Measurements from ENCODE around the gene HSBP1L1. TPM values are rescaled to one million over a fixed set of nuclear protein-coding genes. Genes with fewer than 3 reads are reported as not detected.
A peak's percentile ranks its signal among the peaks of the same experiment; 100 is the strongest.

The HSBP1L1 gene
- 10 to 100 TPM; 33.8 to 73.7 (median 68.4) TPM for total RNA-seq
- long read RNA-seq, donor 1, transcript HSBP1L1-201 (4 exons, 771 nt), result major isoform, 8 of 12 reads
- long read RNA-seq, donor 1, partial matches to known transcripts, result 0 of 12 reads
- long read RNA-seq, donor 1, other reads (novel, unspliced or antisense), result 3 of 12 reads
- long read RNA-seq, donor 2, transcript HSBP1L1-205 (2 exons, 564 nt), result minor isoform, 5 of 30 reads
- long read RNA-seq, donor 2, transcript HSBP1L1-201 (4 exons, 771 nt), result major isoform, 18 of 30 reads
- long read RNA-seq, donor 2, partial matches to known transcripts, result 0 of 30 reads
- long read RNA-seq, donor 2, other reads (novel, unspliced or antisense), result 4 of 30 reads

GRCh38 chr18:79964330-79965118 is at the start of gene HSBP1L1:
Gene HSBP1L1 (plus strand): TSS chr18:79964643. CDS start chr18:79964736, 93 bp downstream.
- intact Hi-C loops (cut with DNase I, micrococcal nuclease), result no loop called here
- DNase-seq, result peak; percentile 82 to 90 (median 87)

GRCh38 chr18:79915161-79916127 is 49.0 kb upstream of the HSBP1L1 start:
- TF ChIP-seq CTCF (IDR thresholded peaks at IDR 0.05), result no peak
- no peaks in the 10 kb centered on the region for H3K9me3 ChIP-seq
- intact Hi-C loops (cut with DNase I, micrococcal nuclease), result no loop called here
- no peaks in the 10 kb centered on the region for H3K4me1 ChIP-seq (ENCODE audit: low read depth)
- ATAC-seq, result no peak
- DNase-seq, result peak in 2 of 3 donors; percentile 1 to 13
- H3K4me3 ChIP-seq, result no peak overlapping the region
- H3K36me3 ChIP-seq (ENCODE audit: low read depth), result peaks cover 7% of the 10 kb centered on the region

More at GRCh38 chr18:79964330-79965118, at the start of gene HSBP1L1:
- Histone ChIP-seq H3K4me1 (ENCODE audit: low read depth) (peaks cover 43% of the 10 kb centered on the region), H3K4me3 (peak within 1 kb of the TSS; percentile 63), H3K36me3 (ENCODE audit: low read depth) (no peaks in the 10 kb centered on the region), H3K9me3 (no peaks in the 10 kb centered on the region)
- TF ChIP-seq CTCF (IDR thresholded peaks at IDR 0.05), result no peak
- ATAC-seq, result peak; percentile 89

GRCh38 chr18:79916128-79916494 is 48.3 kb upstream of the HSBP1L1 start:
- DNase-seq, result no peak
- H3K4me1 ChIP-seq (ENCODE audit: low read depth), result no peaks in the 10 kb centered on the region
- H3K9me3 ChIP-seq, result no peaks in the 10 kb centered on the region
- ATAC-seq, result no peak
- H3K36me3 ChIP-seq (ENCODE audit: low read depth), result peaks cover 7% of the 10 kb centered on the region
- intact Hi-C loops (cut with DNase I, micrococcal nuclease), result no loop called here
- H3K4me3 ChIP-seq, result no peak overlapping the region
- TF ChIP-seq CTCF (IDR thresholded peaks at IDR 0.05), result no peak

- H3K4me3 ChIP-seq, result no peak overlapping the region
- peaks cover 7% of the 10 kb centered on the region for H3K36me3 ChIP-seq (ENCODE audit: low read depth)
- DNase-seq (peak in 2 of 3 donors; percentile 0 to 7), ATAC-seq (no peak)
- no peaks in the 10 kb centered on the region for H3K4me1 ChIP-seq (ENCODE audit: low read depth)
- TF ChIP-seq CTCF (IDR thresholded peaks at IDR 0.05), result no peak
- intact Hi-C loops (cut with DNase I, micrococcal nuclease), result no loop called here
- H3K9me3 ChIP-seq, result no peaks in the 10 kb centered on the region
These were observed 47.8 kb upstream of the HSBP1L1 start for GRCh38 chr18:79916546-79917168.
